ENCODE results near the gene LRFN5.
"Not testable (repeated sequence)": the region's sequence is repeated elsewhere in the genome, so short reads cannot be mapped to it uniquely, and the experiment has no call there.

Gene LRFN5

DNA sequence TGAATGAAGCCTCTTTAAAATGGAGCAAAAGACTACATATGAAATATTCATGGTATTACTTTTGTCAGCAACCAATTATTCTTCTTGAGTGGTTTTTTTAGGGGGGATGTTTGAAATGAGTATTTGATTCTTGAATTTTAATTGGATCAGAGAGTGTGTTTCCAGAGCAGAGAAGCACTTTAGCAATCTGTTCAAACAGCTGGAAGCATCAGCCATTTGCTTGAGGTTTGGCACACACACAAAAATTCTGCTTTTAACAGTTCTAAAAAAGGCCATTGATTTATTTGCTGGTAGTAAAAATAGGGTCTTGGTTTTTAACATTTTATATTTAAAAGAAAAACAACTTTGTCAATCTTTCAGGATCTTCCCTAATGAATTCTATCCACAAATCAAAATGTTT lies 292.7 kb downstream of the LRFN5 start:
- DNase-seq (ENCODE audit: low read depth, low spot score) = no peak

DNA sequence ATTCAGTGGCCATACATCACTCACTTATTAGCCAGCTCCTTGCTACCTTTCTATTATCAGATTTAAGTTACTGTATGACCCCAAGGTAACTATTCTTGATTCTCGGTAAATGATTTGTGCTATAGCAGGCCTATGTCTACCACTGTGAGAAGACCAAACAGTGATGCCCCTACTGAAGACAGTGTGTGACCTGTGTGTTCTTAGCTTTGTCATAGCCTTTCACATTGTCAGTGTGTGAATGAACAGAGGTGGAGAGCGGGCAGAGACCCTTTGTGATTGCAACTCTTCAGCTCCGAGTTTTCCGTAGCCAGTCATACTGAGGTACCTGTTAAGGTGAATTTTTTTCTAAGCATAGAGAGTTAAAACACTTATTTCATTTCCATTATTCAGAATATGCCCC lies 294.0 kb downstream of the LRFN5 start:
- no peak for DNase-seq (ENCODE audit: low read depth, low spot score)

GRCh38 chr14:41901089-41901488 lies 294.4 kb downstream of the LRFN5 start:
- no peak for DNase-seq (ENCODE audit: low read depth, low spot score)

GRCh38 chr14:41905394-41905964 lies 298.8 kb downstream of the LRFN5 start:
- no peak for DNase-seq (ENCODE audit: low read depth, low spot score)

- DNase-seq (ENCODE audit: low read depth, low spot score) = not testable (repeated sequence)
Measured at GRCh38 chr14:41911155-41911554, 304.5 kb downstream of the LRFN5 start.

DNA sequence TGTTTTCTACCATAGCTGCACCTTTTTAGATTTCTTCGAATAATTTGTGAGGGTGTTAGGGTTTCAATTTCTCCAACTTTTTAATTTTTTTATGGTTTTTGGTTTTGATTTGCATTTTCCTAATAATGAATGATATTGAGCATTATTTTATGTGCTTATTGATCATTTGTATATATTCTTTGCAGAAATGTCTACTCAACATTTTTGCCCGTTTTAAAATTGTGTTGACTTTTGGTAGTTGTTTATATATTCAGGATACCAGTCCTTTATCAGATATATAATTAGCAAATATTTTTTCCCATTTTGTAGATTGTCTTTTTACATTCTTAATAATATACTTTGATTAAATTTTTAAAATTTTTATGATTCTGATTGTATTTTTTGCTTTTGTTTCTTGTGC lies 306.7 kb downstream of the LRFN5 start:
- no peak for DNase-seq (ENCODE audit: low read depth, low spot score)

DNA sequence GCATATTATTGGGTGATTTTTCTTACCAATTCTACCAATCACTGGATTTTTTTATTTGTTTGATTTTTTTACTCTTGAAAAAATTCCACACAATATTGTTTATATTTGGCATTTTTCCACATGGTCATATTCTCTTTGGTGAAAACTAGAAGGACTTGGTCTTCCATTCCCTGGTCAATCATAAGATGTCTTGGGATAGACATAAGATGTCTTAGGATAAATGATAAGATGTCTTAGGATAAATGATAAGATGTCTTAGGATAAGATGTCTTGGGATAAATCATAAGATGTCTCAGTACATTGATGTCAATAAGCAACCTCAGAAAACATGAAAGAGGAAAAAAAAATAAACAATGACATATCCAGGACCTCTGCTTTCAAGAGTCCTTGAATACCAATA lies 309.1 kb downstream of the LRFN5 start:
- no peak for DNase-seq (ENCODE audit: low read depth, low spot score)

DNA sequence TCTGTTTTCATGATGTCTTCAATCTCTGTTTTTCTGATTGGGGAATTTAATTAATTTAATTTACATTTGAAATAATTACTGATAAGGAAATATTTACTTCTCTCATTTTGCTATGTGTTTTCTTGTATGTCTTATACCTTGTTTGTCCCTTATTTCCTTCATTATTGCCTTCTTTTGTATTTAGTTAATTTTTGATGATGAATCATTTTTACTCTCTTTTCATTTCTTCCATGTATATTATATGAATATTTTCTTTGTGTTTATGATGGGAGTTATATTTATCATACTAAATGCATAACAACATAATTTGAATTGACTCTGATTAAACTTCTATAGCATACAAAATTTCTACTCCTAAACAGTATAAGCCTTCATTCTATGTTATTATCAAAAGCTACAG lies 309.6 kb downstream of the LRFN5 start:
- DNase-seq (ENCODE audit: low read depth, low spot score) = no peak

- DNase-seq (ENCODE audit: low read depth, low spot score) = no peak
Measured at GRCh38 chr14:41925409-41925808, 318.7 kb downstream of the LRFN5 start.

DNA sequence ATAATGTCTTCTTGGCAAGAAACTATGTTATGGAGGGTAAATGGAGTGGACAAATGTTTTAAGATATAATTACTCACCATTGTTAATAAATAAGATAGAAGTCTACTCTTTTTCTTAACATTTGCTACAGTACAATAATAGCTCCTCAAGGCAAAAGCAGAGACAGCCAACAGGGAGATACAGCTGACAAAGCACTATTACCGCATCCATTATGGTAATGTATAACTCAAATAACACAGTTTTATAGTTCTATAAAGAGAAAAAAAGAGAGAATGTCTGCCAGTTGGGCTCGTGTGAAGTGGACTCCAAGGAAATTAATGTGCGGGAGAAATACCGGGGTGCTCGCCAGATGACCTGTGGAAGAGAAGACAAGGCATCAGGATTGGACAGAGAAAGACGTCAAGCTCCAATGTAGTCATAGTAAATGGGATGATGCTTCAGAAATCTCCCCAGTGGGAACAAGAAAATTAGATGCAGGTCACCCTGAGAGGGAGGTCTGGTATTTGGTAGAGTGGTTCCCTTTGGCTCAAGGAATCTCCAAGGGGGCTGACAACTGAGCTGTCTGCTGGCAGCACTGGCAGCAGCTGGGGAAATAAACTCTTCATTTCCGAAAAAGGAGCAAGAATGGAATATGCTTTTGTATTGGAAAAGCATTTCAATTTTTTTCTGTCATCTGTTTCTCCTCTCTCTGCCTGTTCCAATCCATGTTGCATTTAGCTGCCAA lies 343.9 kb downstream of the LRFN5 start:
- no peak for DNase-seq (ENCODE audit: low read depth, low spot score)
